Neuron (in vitro differentiated cells): ENCODE measurements around the gene NKX1-1.

ENCODE experiments used
- H2AFZ ChIP-seq: one replicate; pipeline ENCODE4 v1.6.1; 2013; ENCODE audit warnings: low read depth, mild to moderate bottlenecking, inconsistent platforms, low read length, moderate library complexity
- H3K27me3 ChIP-seq: one replicate; pipeline ENCODE4 v1.6.1; 2013; ENCODE audit warnings: low read length; ENCODE audit not compliant: insufficient read depth
- H3K36me3 ChIP-seq: one replicate; pipeline ENCODE4 v1.6.1; 2013; ENCODE audit warnings: low read length; ENCODE audit not compliant: insufficient read depth
- H3K4me1 ChIP-seq: one replicate; pipeline ENCODE4 v1.6.1; 2013; ENCODE audit warnings: low read length; ENCODE audit not compliant: insufficient read depth
- H3K4me3 ChIP-seq: 2 replicates; pipeline ENCODE4 v1.5.1; 2013; ENCODE audit warnings: mild to moderate bottlenecking, low read length, moderate library complexity
- H3K9me3 ChIP-seq: one replicate; pipeline ENCODE4 v1.6.1; 2013; ENCODE audit warnings: low read length

NKX1-1 gene

DNA sequence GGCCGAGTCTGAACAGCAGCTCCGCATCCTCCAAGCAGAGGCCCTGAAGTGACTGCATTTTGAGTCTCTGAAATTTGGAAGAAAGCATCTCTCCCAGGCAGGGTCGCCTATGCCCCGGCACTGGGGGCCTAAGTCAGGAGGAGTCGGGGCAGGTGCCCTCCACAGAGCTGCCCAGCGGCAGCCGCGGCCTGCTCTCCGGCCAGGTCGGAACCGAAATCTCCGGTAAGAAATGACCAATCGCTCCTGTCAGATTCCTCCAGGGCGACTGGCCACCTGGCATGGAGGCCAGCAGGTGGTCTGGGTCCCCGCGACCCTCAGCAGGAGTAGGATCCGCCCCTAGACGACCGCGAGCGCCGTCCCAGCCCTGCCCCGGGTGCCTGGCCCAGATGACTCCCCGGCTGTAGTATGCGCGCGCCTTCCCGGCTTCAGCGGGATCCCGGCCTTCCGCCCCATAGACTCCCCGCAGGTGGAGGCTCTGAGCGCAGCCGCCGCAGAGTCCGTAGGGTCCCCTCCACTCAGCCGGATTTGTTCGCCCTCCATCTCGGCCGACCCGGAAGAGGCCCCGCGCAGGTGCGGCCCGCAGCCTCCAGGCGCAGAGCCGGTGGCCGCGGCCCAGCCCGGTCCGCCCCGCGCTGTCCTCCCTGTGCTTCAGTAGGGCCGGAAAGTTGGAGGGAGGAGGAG lies 1.5 kb downstream of the NKX1-1 start:
- H3K4me3 ChIP-seq: no peak overlapping the region
- peaks cover 47% of the 10 kb centered on the region for H3K27me3 ChIP-seq
- peaks cover 17% of the 10 kb centered on the region for H3K9me3 ChIP-seq
- no peaks in the 10 kb centered on the region for H3K36me3 ChIP-seq
- no peaks in the 10 kb centered on the region for H3K4me1 ChIP-seq
- no peak overlapping the region for H2AFZ ChIP-seq

DNA sequence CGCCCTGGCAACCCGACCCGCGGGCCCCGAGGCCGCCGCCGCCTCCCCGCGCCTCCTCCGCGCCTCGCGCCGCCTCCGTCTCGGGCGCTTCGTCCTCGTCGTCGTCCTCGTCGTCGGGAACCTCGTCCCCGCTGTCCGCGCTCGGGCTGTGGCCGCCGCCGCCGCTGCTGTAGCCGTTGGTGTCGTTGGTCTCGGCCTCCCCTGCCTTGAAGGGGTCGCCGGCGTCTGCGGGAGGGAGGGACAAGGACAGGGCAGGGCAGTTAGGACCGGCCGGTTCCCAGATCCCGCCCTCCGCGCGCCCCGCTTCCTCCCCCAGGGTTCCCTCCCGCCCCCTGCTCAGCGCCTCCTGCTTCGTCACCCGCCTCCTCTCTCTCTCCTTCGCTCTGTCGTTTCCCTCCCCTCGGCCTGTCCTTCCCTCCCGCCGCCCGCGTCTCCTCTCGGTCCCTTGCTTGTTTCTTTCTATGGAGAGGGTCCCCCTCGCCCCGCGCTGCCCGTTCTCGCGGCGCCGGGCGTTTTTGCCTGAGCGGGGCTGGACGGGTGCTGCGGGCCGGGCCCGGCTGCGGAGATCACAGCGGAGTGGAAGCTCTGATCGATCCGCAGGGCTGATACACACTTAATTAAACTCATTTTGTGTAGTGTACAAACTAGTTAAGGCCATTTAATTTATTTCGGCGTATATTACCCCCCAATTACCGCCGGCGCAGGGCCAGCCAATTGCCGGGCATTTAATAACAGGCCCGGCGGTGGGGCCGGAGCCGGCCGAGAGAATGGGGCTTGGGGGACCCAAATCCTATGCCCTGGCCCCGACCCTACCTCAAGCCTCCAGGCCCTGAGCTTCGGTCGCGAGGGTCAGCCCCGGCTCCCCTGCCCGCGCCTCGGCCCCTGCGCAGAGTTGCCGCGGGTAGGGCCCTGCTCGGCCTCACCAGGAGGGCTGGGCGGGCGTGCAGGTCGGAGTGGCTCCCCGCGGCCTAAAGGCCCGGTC lies 2.4 kb downstream of the NKX1-1 start:
- Histone ChIP-seq H3K4me3 (no peak overlapping the region), H3K27me3 (peaks cover 39% of the 10 kb centered on the region), H3K36me3 (no peaks in the 10 kb centered on the region), H2AFZ (no peak overlapping the region), H3K9me3 (peaks cover 20% of the 10 kb centered on the region), H3K4me1 (no peaks in the 10 kb centered on the region)

DNA sequence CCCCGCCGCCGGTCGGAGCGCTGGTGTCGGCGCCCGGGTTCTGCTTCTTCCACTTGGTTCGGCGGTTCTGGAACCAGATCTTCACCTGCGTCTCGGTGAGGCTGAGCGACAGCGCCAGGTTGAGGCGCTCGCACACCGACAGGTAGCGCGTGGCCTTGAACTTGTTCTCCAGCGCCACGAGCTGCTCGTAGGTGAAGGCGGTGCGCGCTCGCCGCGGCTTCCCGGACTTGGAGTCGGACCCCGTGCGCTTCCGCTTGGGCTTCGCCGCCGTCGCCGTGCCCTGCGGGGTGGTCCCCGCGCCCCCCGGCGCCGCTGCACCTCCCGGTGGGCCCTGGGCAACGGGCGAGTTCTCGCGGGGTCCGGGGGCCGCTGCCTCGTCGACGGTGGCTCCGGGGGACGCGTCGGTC lies 3.1 kb downstream of the NKX1-1 start:
- Histone ChIP-seq H2AFZ (no peak overlapping the region), H3K27me3 (peaks cover 32% of the 10 kb centered on the region), H3K4me1 (no peaks in the 10 kb centered on the region), H3K9me3 (peaks cover 23% of the 10 kb centered on the region), H3K4me3 (no peak overlapping the region), H3K36me3 (no peaks in the 10 kb centered on the region)

DNA sequence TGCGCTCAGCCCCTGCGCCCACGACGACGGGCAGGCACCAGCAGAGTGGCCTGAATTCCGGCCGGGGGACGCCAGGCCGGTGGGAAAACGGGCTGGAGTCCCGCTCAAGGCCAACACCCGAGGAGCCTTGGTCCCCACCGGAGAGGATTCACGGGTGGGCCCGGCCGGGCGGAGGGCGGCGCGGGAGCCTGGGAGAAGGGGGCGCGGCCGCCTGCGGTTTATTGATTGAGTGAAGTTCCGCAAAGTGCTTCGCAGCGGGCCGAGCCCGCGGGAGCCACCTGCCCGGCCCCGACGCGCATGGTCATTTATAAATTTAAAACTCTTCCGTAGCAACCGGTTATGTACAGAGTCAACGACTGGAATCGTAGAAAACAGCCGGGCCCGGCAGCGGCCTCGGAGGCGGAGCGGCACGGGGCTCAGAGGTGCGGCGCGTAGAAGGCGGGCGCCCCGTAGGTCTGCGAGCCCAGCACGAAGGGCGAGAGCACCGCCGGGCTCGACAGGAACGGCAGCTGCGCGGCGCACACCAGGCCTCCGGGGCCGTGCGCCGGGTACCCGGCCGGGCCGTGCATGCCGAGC lies 3.6 kb downstream of the NKX1-1 start:
- H3K27me3 ChIP-seq: peaks cover 28% of the 10 kb centered on the region
- H3K9me3 ChIP-seq: peaks cover 23% of the 10 kb centered on the region
- H3K4me3 ChIP-seq: no peak overlapping the region
- H3K36me3 ChIP-seq: no peaks in the 10 kb centered on the region
- no peaks in the 10 kb centered on the region for H3K4me1 ChIP-seq
- H2AFZ ChIP-seq: no peak overlapping the region

DNA sequence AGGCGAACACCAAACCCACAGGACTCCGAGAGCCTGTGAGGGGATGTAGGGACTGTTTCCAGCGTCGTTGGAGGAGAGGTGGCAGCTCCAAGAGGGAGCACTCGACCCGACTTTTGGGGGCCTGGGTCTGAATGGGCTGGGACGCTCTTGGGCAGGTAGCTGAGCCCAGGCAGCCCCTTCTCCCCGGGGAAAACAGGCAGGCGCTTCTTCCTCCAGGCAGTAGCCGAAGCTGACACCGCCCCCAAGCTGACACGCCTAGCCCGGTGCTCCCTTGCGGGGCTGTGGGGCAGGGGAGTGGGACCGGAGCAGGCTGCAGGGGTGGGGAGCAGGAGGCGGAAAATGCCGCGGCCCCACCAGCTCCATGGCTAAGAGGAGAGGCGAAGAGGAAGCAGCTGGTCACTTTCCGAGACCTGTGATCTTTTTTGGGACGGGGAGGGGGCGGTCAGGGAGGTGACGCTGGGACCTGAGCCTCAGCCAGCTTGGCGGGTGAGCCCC lies 4.2 kb downstream of the NKX1-1 start:
- Histone ChIP-seq H3K27me3 (peaks cover 22% of the 10 kb centered on the region), H2AFZ (no peak overlapping the region), H3K4me3 (no peak overlapping the region), H3K36me3 (no peaks in the 10 kb centered on the region), H3K9me3 (peaks cover 26% of the 10 kb centered on the region), H3K4me1 (no peaks in the 10 kb centered on the region)

DNA sequence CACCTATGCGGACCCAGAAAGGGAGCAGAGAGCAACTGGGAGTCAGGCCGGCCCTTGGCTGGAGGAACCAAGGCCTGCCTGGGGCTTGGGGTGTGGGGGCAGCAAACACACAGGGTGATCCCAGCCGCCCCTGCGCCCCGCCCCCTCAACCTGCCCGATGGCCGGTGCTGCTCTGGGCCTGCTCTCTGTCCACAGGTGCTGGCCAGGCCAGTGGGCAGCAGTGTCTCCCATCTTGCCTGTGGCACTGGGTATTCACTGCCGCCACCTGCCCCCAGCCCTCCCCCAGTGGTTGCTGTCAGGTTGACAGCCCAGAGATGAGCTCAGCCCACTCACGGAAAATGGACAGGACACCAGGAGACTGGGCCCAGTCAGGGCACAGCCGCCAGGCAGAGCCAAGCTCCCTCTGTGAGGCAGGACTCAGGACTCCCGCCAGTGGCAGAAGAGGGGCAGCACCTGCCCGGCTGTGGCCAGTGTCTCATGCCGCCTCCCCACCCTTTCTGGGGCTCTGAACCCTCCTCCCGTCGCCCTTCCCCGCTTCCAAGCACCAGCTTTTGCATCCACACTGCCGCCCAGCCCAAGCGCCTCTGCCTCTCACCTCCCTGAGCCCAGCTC lies 4.7 kb downstream of the NKX1-1 start:
- Histone ChIP-seq H3K36me3 (no peaks in the 10 kb centered on the region), H3K4me3 (no peak overlapping the region), H3K9me3 (peaks cover 31% of the 10 kb centered on the region), H2AFZ (no peak overlapping the region), H3K27me3 (peaks cover 17% of the 10 kb centered on the region), H3K4me1 (no peaks in the 10 kb centered on the region)

DNA sequence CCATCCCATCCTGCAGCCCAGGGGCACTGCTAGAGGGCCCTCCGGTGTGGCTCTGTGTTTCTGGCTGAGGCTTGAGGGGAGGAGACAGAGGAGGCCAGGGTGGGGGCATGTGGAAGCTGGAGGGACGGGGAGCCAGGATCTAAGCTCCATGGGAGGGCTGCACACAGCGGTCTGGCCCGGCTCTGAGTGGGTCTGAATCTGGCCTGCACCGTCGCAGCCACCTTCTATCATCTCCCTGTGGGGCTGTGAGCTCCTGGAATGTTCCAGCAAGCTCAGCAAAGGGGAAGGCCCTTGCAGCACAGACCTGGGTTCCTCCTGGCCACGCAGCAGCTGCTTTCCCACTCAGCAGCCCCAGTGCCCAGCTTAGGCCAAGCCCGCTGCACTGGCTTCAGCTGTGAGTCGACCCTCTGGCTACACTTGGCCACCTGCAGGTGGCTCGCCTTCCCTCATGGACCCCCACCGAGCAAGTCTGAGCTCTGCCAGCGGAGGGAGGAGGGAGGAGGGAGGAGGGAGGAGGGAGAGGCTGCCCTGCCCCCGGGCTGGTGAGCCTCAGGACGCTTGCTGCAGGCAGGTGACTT lies 5.3 kb downstream of the NKX1-1 start:
- Histone ChIP-seq H3K4me1 (no peaks in the 10 kb centered on the region), H3K4me3 (no peak overlapping the region), H3K36me3 (no peaks in the 10 kb centered on the region), H3K9me3 (peaks cover 34% of the 10 kb centered on the region), H3K27me3 (peaks cover 11% of the 10 kb centered on the region), H2AFZ (no peak overlapping the region)

DNA sequence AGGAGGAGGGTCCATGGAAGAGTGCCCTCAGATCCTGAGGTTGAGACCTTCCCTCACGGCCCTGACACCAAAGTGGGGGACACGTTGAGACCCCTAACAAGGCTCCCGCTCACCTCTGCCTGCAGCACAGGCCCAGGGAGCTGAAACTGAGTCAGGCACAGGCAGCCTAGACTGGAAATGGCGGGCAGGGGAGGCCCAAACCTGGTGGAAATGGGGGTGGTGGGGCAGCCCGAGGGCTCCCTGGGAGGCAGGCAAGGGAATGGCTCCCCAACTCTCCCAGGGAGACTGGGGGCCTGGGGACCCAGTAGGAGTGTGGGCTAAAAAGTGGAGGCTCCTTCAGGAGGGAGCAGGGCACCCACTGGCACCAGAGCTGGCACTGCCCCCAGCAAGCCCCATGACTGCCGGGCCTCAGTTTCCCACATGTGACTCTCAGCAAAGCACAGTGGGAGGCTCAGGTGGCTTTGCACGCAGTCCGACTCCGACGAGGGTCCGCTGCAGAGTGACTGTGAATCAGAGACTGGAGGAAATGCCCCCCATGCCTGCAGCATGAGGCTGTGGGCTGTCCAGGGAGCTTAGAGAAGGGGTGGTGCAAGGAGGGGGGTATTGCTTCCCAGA lies 5.9 kb downstream of the NKX1-1 start:
- Histone ChIP-seq H3K36me3 (no peaks in the 10 kb centered on the region), H3K4me1 (no peaks in the 10 kb centered on the region), H3K4me3 (no peak overlapping the region), H3K27me3 (peaks cover 6% of the 10 kb centered on the region), H2AFZ (no peak overlapping the region), H3K9me3 (peaks cover 29% of the 10 kb centered on the region)

DNA sequence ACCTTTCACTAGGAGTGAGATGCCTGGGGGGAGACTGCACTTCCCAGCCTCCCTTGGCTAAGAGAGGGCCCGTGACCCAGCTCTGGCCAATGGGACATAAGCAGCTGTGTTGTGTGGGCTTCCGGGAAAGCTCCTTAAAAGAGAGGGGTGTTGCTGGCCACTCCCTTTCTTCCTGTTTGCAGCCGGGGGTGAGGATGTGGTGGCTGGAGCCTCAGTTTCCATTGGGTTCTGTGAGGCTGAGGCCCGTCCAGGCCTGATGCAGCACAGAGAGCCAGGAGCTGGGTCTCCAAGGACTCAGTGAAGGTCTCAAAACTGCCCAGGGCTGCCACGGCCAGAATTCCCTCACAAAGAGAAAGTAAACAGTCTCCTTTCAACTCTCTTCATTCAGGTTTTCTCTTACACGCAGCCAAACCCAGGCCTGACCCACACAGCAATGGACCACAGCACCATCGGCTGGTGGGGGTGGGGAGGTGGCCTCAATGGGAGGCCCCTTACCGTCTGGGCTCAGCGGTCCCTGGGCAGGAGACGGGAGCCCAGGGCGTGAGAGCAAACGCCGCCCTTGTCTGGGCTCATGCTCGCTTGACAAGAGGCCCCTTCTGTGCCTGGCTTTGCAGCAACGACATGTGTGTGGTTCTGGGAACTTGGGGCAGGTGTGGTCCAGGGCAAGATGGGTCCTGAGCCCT lies 6.6 kb downstream of the NKX1-1 start:
- no peak overlapping the region for H3K4me3 ChIP-seq
- no peak overlapping the region for H2AFZ ChIP-seq
- peaks cover 2% of the 10 kb centered on the region for H3K27me3 ChIP-seq
- no peaks in the 10 kb centered on the region for H3K4me1 ChIP-seq
- no peaks in the 10 kb centered on the region for H3K36me3 ChIP-seq
- H3K9me3 ChIP-seq: peaks cover 27% of the 10 kb centered on the region

DNA sequence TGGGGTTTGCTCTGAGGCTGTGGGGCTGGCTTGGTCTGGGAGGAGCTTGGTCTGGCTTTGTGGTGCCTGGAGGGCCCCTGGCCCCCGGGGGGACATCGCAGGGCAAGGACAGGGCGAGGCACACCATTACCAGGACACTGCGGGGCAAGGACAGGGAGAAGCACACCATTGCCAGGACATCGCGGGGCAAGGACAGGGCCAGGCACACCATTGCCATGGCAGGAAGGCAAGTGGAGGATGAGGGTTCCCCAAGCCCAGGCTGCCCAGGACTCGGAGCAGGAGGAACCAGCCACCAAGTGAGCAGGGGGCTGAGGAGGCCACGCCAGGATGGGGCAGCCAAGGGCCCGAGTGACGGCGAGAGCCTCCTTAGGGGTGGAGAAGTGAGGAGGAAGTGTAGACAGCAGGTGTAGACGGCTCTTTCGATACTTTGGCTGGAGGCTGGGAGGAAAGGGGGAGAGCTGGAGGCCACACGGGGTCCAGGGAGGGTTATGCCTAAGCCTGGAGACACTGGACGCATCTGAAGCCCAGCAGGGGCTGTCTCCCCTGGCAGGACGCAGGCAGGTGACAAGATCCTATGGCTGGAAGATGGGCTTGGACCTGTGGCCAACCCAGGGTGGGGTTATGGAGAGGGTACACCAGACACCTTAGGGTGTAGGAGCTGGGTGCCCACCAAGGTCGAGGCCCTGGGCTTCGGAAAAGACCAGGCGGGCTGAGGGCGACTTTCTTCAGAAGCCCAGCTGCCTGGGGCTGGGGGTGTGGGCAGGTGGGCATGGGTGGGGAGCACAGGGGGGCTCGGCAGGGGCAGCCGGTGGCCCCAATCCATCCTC lies 7.3 kb downstream of the NKX1-1 start:
- Histone ChIP-seq H3K9me3 (peaks cover 26% of the 10 kb centered on the region), H3K4me3 (no peak overlapping the region), H3K36me3 (no peaks in the 10 kb centered on the region), H2AFZ (no peak overlapping the region), H3K27me3 (peaks cover 2% of the 10 kb centered on the region), H3K4me1 (no peaks in the 10 kb centered on the region)

DNA sequence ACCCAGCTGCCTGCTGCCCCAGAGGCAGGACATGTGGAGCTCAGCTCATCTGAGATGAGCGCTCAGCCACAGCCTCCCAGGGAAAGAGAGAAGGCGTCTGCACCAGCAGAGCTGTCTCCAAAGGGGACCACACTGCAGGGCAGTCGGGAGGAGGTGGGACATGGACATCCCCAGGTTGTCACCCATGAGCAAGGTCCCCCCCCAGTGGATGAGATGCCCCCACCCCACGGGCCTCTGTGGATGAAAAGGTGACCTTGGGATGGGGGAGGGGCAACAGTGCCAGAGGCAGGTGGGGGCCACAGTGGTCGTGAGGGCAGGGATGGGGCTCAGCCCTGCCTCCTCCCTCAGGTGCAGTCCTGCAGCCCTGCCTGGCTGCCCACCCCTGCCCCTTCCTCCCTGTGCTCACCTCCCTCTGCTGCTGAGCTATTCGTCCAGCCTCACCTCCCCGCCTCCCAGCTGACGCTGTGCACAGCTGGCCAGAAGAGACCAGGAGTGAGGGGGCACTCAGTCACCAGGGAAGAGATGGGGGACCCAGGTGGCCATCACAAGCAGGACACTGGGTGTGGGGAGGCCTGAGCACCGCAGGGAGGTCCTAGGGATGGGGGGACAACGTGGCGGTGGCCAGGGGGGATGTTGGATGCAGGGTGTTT lies 9.3 kb downstream of the NKX1-1 start:
- Histone ChIP-seq H3K27me3 (peaks cover 2% of the 10 kb centered on the region), H3K4me3 (no peak overlapping the region), H3K9me3 (peaks cover 29% of the 10 kb centered on the region)

More for the DNA sequence above, 9.3 kb downstream of the NKX1-1 start:
- H3K36me3 ChIP-seq: no peaks in the 10 kb centered on the region
- no peak overlapping the region for H2AFZ ChIP-seq
- H3K4me1 ChIP-seq: no peaks in the 10 kb centered on the region
